GM12872 (cell line): ENCODE results near the gene PLEKHA5.

ENCODE experiments used
- CTCF ChIP-seq: IDR thresholded peaks from 3 replicates; pipeline ENCODE4 v1.5.1; 2011; ENCODE audit warnings: low read depth, mild to moderate bottlenecking, low read length, moderate library complexity; ENCODE audit not compliant: insufficient read depth

PLEKHA5 gene

GRCh38 chr12:19311165-19311564 lies 181.6 kb downstream of the PLEKHA5 start:
- TF ChIP-seq CTCF, result no peak

- no peak for TF ChIP-seq CTCF
Observed at GRCh38 chr12:19312637-19313036, 183.1 kb downstream of the PLEKHA5 start.

- TF ChIP-seq CTCF, result no peak
Observed at GRCh38 chr12:19316425-19316824, 186.9 kb downstream of the PLEKHA5 start.

- no peak for TF ChIP-seq CTCF
Observed at GRCh38 chr12:19322376-19322775, 192.8 kb downstream of the PLEKHA5 start.

GRCh38 chr12:19323805-19324204 lies 194.3 kb downstream of the PLEKHA5 start:
- TF ChIP-seq CTCF, result no peak

- no peak for TF ChIP-seq CTCF
Observed at GRCh38 chr12:19326102-19326501, 196.6 kb downstream of the PLEKHA5 start.

GRCh38 chr12:19332196-19332595 lies 202.7 kb downstream of the PLEKHA5 start:
- no peak for TF ChIP-seq CTCF

GRCh38 chr12:19338405-19338804 lies 208.9 kb downstream of the PLEKHA5 start:
- no peak for TF ChIP-seq CTCF
